Calu3 (cell line): ENCODE data around the gene COPS7A. TPM values are rescaled to one million over a fixed set of nuclear protein-coding genes. Genes with fewer than 3 reads are reported as not detected.
A peak's percentile ranks its signal among the peaks of the same experiment; 100 is the strongest.
"Not testable (repeated sequence)": the region's sequence is repeated elsewhere in the genome, so short reads cannot be mapped to it uniquely, and the experiment has no call there.

Source experiments
- BruUV-seq: library from RNA; stranded (reverse); fragments of 400-500 nt; replicated peaks from 2 replicates; lab custom pipeline; 2021; lab: Mats Ljungman, UMichigan
- CTCF ChIA-PET: fragments of 300-600 bp; sonication (Branson Sonifier 250); formaldehyde crosslinking; loops from one replicate; lab custom pipeline; 2022; ENCODE audit warnings: antibody characterized with exemption; lab: Charles Lee
- DNase-seq: peaks from one replicate; pipeline ENCODE4 v3.0.0; 2022
- H3K27ac Mint-ChIP-seq: one replicate; pipeline ENCODE4 v1.8.0; 2022; ENCODE audit warnings: mixed read lengths; ENCODE audit not compliant: unreplicated experiment
- H3K27me3 Mint-ChIP-seq: one replicate; pipeline ENCODE4 v1.8.0; 2022; ENCODE audit warnings: mixed read lengths; ENCODE audit not compliant: unreplicated experiment
- H3K36me3 Mint-ChIP-seq: one replicate; pipeline ENCODE4 v1.8.0; 2022; ENCODE audit warnings: mild to moderate bottlenecking, moderate library complexity, mixed read lengths; ENCODE audit not compliant: insufficient read depth, unreplicated experiment
- H3K4me1 Mint-ChIP-seq: one replicate; pipeline ENCODE4 v1.8.0; 2022; ENCODE audit warnings: mild to moderate bottlenecking, low read depth, mixed read lengths; ENCODE audit not compliant: unreplicated experiment
- H3K4me3 Mint-ChIP-seq: one replicate; pipeline ENCODE4 v1.8.0; 2022; ENCODE audit warnings: mild to moderate bottlenecking, low read depth, moderate library complexity, mixed read lengths; ENCODE audit not compliant: unreplicated experiment
- H3K9me3 Mint-ChIP-seq: one replicate; pipeline ENCODE4 v1.8.0; 2022; ENCODE audit warnings: low read depth, mixed read lengths; ENCODE audit not compliant: unreplicated experiment
- intact Hi-C: fragments of 100-400 bp; cut with micrococcal nuclease; formaldehyde crosslinking; loops from one replicate; pipeline ENCODE4 v1.10.0; 2022; ENCODE audit not compliant: unreplicated experiment
- total RNA-seq: library from RNA; stranded (reverse); gene quantifications from 2 replicates; pipeline ENCODE4 v1.2.3, GENCODE V29; 2022
- TF ChIP-seq, protein P1 (sequence below): fragments of 200-600 bp; IDR thresholded peaks from one replicate; pipeline ENCODE4 v1.8.0; 2022; ENCODE audit warnings: antibody characterized with exemption; ENCODE audit not compliant: unreplicated experiment

COPS7A gene
- total RNA-seq, 1 experiment from 2014 or later = 47.3 TPM

- Mint-ChIP-seq H3K9me3 (no peaks in the 10 kb centered on the region), H3K4me3 (no peak overlapping the region), H3K4me1 (peaks cover 8% of the 10 kb centered on the region), H3K27ac (no peak overlapping the region), H3K27me3 (no peaks in the 10 kb centered on the region), H3K36me3 (peaks cover 7% of the 10 kb centered on the region)
- intact Hi-C loops = loop anchor here (1.0 kb wide), 2 partner anchors 45 to 91 kb away; no protein-coding TSS in a partner anchor
- TF ChIP-seq, protein P1, sequence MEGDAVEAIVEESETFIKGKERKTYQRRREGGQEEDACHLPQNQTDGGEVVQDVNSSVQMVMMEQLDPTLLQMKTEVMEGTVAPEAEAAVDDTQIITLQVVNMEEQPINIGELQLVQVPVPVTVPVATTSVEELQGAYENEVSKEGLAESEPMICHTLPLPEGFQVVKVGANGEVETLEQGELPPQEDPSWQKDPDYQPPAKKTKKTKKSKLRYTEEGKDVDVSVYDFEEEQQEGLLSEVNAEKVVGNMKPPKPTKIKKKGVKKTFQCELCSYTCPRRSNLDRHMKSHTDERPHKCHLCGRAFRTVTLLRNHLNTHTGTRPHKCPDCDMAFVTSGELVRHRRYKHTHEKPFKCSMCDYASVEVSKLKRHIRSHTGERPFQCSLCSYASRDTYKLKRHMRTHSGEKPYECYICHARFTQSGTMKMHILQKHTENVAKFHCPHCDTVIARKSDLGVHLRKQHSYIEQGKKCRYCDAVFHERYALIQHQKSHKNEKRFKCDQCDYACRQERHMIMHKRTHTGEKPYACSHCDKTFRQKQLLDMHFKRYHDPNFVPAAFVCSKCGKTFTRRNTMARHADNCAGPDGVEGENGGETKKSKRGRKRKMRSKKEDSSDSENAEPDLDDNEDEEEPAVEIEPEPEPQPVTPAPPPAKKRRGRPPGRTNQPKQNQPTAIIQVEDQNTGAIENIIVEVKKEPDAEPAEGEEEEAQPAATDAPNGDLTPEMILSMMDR = no peak
- no peak for DNase-seq
- CTCF ChIA-PET = no interaction called here
- BruUV-seq = no TSS peak
These were observed 10.9 kb downstream of the COPS7A start for GRCh38 chr12:6734506-6735387.

DNA sequence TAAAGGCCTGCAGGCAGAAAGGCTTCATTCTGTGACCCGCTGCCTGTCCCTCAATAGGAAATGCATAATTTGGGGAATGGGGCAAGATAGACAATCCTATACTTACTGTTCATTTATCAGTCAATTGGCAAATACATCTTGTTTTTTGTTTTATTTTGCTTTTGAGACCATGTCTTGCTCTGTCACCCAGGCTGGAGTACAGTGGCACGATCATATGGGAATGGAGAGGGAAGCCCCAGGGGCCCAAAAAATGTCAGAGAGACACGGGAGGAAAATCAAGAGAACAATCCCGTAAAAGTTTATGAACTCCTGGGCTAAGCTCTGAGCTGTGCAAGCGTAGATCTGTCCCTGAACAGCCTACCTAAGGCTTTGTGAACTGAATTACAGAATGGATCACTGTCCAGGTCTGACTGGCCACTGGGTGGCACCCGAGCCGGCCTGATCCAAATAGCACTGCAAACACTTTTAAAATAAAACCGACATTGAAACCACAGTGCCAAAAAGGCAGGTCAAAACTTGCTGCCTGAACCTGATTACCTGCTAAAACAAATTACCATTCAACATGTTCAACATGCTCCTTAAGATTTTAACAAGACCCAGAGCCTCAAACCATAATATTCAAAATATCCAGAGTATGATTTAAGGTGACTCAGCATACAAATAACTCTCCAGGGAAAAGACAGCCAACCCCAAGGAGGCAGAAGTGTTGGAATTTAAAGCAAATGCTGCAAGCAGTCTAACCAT is 11.8 kb downstream of the COPS7A start:
- peak; percentile 58 for DNase-seq
- CTCF ChIA-PET = no interaction called here
- Mint-ChIP-seq H3K27me3 (no peaks in the 10 kb centered on the region), H3K9me3 (no peaks in the 10 kb centered on the region), H3K36me3 (no peaks in the 10 kb centered on the region), H3K4me1 (peaks cover 8% of the 10 kb centered on the region), H3K4me3 (no peak overlapping the region), H3K27ac (no peak overlapping the region)
- intact Hi-C loops = loop anchor here (1.0 kb wide), 2 partner anchors 44 to 90 kb away; no protein-coding TSS in a partner anchor
- TF ChIP-seq, protein P1 = no peak
- no TSS peak for BruUV-seq

DNA sequence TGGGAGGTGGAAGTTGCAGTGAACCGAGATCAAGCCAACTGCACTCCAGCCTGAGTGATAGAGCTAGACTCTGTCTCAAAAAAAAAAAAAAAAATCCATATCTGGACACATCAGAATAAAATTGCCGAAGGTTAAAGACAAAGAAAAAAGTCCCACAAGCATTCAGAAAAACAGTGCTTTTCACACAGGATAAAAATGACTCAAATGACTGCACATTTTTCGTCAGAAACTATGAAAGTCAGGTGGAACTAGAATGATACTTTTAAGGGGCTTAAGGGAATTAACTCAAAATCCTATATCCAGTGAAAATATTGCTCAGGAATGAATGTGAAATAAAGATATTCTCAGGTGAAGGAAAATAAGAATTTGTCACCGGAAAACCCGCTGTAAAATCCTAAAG is 12.9 kb downstream of the COPS7A start:
- Mint-ChIP-seq H3K36me3 (no peaks in the 10 kb centered on the region), H3K4me3 (no peak overlapping the region), H3K27ac (no peak overlapping the region), H3K4me1 (peaks cover 8% of the 10 kb centered on the region), H3K9me3 (no peaks in the 10 kb centered on the region), H3K27me3 (no peaks in the 10 kb centered on the region)
- TF ChIP-seq, protein P1 = no peak
- CTCF ChIA-PET = no interaction called here
- no peak for DNase-seq
- intact Hi-C loops = no loop called here
- BruUV-seq = no TSS peak

DNA sequence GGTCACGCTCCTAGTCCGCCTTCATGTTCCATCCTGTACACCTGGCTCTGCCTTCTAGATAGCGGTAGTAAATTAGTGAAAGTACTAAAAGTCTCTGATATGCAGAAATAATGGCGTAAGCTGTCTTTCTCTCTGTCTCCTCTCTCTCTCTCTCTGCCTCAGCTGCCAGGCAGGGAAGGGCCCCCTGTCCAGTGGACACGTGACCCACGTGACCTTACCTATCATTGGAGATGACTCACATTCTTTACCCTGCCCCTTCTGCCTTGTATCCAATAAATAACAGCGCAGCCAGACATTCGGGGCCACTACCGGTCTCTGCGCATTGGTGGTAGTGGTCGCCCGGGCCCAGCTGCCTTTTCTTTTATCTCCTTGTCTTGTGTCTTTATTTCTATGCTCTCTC is 18.2 kb downstream of the COPS7A start:
- H3K9me3 Mint-ChIP-seq, BruUV-seq, H3K27ac Mint-ChIP-seq, H3K36me3 Mint-ChIP-seq, DNase-seq, H3K27me3 Mint-ChIP-seq, intact Hi-C loops, CTCF ChIA-PET, H3K4me1 Mint-ChIP-seq, H3K4me3 Mint-ChIP-seq: not testable (repeated sequence)
